ENCODE data around the gene CTXND2.
"Not testable (repeated sequence)": the region's sequence is repeated elsewhere in the genome, so short reads cannot be mapped to it uniquely, and the experiment has no call there.

- not testable (repeated sequence) for TF ChIP-seq CTCF, EP300, POLR2AphosphoS5 (IDR thresholded peaks at IDR 0.05)
Measured at GRCh38 chr1:150883121-150883520, 3.8 kb upstream of the CTXND2 start.

Measured in stomach (tissue), 4 donors.